Measurements from ENCODE around the gene ACVR1B. TPM values are rescaled to one million over a fixed set of nuclear protein-coding genes. Genes with fewer than 3 reads are reported as not detected.

Gene ACVR1B
- total RNA-seq, 1 experiment from 2014 or later: 14.2 TPM

DNA sequence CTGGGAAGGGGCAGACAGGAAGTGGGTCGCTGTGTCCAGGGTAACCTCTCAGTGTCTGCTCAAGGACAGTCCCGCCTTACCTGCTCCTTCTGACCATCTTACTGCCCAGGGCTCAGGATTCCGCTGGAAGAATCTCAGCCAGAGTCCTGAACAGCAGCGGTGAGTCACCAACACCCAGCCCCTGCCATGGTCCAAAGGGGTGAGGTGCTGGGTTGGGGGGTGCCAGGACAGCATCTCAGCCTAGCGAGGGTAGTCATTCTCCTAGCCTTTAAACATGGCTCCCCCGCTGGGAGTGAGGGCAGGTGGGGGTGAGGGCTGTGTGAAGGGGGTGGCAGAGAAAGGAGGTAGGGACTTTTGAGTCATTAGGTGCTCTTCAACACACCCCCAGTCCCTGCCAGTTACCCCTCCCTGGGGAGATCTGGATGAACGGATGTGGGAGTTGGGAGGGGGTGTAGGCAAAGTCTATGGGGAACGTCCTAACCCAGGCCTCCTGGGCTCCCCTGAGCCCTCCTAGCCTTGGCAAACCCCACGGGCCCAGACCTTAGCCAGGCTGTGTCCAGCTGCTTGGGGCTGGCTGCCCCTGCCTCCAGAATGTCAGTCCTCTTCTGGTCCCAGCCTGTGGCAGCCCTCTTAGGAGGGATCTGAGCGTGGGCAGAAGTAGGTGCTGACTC, 57.7 kb downstream of the ACVR1B start:
- DNase-seq (ENCODE audit: low read depth): no peak
- in situ Hi-C loops (cut with HindIII; ENCODE audit: low pct_unique_long_range_greater_than_20kb, low sequenced_read_pairs): no loop called here

DNA sequence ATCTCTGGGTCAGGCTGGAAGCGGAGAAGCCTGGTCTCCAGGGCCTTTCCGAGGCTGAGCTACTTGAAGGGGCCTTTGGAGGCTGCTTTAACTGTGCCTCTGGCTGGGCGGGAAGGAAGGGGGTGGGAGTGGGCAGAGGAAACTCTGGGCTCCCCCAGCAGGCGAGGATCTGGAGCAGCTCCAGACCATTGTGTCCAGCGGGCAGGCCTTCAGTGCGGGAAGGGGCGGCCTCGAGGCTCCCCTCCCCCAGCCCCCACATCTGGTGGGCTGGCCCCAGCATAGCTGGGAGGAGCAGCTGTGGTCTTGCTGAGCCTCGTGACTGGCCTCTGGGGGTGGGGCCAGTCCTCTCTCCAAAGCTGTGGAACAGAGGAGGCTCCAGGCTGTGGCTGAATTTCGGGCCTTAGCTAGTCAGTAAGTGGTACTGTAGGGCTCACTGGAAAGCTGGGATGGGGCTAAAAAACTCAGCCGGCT, 58.7 kb downstream of the ACVR1B start:
- in situ Hi-C loops (cut with HindIII; ENCODE audit: low pct_unique_long_range_greater_than_20kb, low sequenced_read_pairs): no loop called here
- no peak for DNase-seq (ENCODE audit: low read depth)

DNA sequence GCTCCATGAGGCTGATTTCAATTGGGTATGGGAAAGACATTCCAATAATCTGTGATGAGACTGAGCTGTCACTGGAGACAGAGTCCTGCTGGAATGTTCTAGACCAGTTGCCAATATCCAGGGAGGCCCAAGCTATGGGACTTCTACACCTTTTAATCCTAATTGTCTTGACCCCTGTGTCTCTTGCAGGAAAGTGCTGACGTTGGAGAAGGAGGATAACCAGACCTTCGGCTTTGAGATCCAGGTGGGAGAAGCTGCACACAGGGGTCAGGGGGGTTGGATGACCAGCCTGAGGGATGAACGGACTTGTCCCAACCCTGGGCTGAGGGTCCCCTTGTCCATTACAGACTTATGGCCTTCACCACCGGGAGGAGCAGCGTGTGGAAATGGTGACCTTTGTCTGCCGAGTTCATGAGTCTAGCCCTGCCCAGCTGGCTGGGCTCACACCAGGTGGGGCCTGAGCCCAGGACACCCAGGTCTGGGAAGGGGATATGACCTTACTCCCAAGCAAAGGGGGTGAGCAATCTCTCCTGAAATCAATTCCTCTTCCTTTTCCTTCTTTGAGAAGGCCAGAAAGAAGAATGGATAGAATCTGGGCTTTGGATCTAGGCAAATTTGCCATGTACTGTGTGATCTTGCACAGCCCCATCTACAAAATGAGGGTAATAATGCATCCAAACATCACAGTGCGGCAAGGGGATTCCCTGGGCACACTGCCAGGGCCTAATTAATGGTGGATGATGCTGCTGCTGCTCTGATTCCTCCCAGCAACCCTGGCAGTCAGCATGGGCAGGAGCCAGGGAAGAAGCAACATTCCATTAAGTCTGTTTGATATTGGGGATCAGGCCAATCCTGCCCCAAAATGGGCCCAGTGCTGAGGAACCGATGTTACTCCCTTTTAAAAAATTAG, 59.4 kb downstream of the ACVR1B start:
- DNase-seq (ENCODE audit: low read depth): no peak
- in situ Hi-C loops (cut with HindIII; ENCODE audit: low pct_unique_long_range_greater_than_20kb, low sequenced_read_pairs): no loop called here

DNA sequence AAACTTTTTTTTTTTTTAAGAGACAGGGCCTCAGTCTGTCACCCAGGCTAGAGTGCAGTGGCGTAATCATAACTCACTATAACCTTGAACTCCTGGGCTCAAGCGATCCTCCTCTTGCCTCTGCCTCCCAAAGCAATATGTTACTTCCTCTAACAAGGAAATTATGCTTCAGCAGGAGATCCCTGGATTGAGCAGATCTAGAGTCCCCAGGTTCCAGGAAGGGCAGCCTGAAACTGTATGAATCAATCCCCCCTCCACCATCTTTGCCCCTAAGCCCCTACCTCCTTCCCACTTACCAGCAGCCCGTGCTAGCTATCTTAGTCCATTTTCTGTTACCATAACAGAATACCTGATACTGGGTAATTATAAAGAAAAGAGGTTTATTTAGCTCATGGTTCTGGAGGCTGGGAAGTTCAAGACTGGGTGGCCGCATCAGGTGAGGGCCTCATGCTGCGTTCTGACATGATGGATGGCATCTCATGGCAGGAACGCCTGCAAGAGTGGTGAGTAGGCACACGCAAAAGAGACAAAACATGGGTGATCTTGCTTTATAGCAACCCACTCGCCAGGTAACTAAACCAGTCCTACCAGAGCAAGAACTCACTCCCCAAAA, 60.2 kb downstream of the ACVR1B start:
- DNase-seq (ENCODE audit: low read depth): no peak
- in situ Hi-C loops (cut with HindIII; ENCODE audit: low pct_unique_long_range_greater_than_20kb, low sequenced_read_pairs): no loop called here

DNA sequence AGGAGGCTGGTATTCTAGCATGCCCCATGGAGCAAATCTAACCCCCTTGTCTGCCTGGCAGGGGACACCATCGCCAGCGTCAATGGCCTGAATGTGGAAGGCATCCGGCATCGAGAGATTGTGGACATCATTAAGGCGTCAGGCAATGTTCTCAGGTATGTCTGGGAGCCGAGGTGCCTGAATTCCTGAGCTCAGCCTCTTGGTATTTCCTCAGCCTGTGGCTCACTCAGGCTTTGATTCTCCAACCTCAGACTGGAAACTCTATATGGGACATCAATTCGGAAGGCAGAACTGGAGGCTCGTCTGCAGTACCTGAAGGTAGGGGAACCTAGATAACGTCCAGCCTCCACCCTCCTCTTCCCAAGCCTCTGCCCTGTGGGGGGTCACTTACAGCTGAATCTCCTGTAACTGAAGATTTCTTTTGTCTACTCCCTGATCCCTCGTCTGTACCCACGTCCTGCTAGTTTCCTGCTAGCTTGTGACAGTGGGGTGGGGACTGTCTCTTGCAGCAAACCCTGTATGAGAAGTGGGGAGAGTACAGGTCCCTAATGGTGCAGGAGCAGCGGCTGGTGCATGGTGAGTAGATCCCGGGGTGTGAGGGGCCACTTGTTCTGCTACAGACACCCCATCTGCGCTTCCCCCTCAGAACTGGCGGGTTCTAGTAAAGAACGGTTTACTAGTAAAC, 62.3 kb downstream of the ACVR1B start:
- in situ Hi-C loops (cut with HindIII; ENCODE audit: low pct_unique_long_range_greater_than_20kb, low sequenced_read_pairs): no loop called here

DNA sequence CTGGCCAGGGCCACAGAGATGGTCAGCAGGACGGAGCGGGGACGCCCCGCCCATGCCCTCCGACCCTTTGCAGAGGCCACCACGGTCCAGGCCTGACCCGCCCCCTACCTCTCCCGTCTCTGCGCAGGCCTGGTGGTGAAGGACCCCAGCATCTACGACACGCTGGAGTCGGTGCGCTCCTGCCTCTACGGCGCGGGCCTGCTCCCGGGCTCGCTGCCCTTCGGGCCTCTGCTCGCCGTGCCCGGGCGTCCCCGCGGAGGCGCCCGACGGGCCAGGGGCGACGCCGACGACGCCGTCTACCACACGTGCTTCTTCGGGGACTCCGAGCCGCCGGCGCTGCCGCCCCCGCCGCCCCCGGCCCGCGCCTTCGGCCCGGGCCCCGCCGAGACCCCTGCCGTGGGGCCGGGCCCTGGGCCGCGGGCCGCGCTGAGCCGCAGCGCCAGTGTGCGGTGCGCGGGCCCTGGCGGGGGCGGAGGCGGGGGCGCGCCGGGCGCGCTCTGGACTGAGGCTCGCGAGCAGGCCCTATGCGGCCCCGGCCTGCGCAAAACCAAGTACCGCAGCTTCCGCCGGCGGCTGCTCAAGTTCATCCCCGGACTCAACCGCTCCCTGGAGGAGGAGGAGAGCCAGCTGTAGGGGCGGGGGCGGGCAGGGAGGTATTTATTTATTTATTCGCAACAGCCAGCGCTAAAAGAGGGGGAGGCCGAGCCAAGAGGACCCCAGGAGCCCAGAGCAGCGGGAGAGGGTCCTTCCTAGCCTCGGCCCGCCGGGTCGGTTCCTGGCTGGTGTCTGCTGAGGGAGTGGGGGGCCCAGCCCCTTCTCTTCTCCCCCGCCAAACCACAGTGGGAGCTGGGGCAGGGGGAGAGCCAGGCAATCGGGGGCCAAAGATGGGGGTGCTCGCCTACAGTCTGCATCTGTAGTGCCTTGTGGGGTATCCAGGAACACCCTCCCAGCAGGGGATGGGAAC, 63.4 kb downstream of the ACVR1B start:
- in situ Hi-C loops (cut with HindIII; ENCODE audit: low pct_unique_long_range_greater_than_20kb, low sequenced_read_pairs): no loop called here

More for the DNA sequence above, 62.3 kb downstream of the ACVR1B start:
- no peak for DNase-seq (ENCODE audit: low read depth)

DNA sequence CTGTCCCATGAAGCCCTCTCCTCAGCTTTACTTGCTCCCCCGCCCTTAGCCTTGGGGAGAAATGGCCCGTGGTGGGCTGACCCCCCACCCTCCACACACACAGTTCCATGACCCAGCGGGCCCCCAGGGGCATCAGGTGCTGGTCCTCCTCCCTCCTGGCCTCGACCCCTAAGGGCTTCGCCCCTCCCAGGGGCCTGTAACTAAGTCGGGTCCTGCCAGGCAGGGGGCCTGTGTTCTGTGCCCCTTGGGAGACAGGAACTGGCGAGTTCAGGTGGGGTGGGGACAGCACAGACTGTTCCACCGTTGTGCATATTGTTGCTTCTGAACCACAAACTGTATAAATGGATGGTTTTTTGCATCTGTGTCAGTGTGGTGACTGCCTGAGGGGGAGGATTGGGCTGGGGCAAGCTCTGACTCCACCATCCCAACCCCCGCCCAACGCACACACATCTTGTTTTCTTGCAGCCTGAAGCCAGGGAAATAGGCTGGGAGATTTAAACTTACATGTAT, 64.1 kb downstream of the ACVR1B start:
- in situ Hi-C loops (cut with HindIII; ENCODE audit: low pct_unique_long_range_greater_than_20kb, low sequenced_read_pairs): no loop called here
- DNase-seq (ENCODE audit: low read depth): no peak

More for the DNA sequence above, 63.4 kb downstream of the ACVR1B start:
- DNase-seq (ENCODE audit: low read depth): no peak

DNA sequence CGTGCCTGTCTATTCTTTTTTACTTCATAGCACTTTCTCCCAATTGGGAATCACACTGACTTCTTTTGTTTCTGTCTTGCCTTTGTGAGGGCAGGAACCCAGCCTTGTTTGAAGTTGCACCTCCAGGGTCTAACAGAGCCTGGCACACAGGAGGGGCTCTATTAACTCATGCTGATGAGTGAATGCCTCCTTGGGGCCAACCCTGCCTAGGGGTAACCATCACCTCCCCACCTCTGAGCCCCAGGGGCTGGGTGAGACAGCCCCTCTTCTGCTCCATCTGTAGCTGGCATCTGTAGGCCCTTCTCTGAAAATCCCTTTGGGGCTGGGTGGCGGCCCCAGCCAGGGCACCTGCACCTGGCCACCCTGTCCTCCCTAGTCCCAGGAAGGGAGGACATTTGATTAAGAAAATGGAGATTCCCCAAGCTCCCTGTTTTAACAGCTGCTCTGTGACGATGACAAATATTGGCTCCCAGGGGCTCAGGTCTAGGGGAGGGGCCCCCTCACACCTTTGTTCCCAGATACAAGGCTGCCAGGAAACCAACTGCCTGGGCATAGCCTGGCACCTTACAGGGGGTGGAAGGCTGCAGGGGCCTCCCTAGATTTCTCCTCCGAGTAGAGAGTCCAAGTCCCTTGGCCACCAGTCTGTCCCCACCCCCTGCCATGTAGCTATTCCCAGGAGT, 67.1 kb downstream of the ACVR1B start:
- DNase-seq (ENCODE audit: low read depth): no peak
- in situ Hi-C loops (cut with HindIII; ENCODE audit: low pct_unique_long_range_greater_than_20kb, low sequenced_read_pairs): no loop called here

DNA sequence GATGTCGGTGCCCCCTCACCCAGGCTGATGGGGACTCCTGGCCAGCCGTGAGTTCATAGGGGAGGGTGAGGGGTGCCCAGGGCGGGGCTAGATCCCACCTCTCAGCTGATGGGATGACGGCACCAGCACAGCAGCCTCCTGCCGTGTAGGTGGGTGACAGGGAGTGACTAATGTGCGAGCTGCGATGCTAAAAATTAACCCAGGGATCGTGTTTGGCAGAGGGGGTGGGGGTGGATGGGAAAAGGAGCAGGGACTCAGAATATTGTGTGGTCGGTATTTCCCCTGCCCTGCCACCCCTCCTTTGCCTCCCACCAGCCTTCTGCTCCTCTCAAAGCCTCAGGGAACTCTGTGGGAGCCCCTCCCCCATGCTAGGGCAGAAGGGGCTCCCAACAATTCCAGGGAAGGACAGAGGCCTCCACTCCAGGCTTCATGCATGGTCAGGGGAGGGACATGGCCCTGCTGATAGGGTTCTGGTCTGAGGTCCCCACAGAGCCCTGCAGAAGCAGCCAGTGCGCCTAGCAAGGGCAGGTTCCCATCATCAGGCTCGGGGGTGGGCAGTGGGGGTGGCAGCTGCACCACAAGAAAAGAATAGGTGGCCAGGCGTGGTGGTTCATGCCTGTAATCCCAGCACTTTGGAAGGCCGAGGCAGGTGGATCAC, 67.7 kb downstream of the ACVR1B start:
- DNase-seq (ENCODE audit: low read depth): peak; percentile 70
- in situ Hi-C loops (cut with HindIII; ENCODE audit: low pct_unique_long_range_greater_than_20kb, low sequenced_read_pairs): no loop called here

DNA sequence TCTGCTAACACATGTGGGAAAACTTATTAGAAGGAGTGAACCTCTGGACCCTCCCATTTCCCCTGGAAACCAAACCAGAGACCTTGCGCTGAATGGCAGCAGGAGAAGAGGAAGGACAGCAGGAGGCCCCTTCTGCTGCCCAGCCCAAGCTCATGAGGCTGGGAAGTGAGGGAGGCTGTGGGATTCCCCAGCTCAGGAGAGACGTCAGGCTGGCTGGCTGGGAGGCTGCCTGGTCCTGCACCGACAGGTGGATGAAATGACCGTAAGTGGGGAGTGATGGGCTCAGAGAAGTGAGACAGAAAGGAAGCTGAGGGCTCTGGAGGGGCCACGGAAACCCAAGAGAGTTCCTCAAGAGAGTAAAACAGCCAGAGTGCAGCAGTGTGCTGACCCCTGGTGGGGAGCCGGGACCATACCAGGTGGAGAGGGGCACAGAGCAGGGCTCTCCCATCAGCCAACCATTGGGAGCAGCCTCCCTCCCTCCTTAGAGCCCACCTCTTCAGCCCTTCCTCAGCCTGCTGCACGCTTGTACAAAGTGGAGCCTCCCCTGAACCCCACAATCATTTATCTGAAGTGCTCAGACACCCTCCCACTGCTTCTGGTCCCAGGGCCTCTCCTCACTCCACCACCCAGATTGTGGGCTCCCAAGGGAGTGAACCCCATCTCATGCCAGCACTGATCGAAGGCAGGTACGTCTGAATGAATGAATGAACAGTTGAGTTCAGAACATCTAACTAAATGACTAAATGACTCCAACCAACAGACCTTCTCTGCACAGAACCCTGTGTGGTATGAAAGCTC, 69.2 kb downstream of the ACVR1B start:
- in situ Hi-C loops (cut with HindIII; ENCODE audit: low pct_unique_long_range_greater_than_20kb, low sequenced_read_pairs): loop anchor here (5.0 kb wide), 1 partner anchor 72 kb away; no protein-coding TSS in a partner anchor
- peak; percentile 53 for DNase-seq (ENCODE audit: low read depth)

DNA sequence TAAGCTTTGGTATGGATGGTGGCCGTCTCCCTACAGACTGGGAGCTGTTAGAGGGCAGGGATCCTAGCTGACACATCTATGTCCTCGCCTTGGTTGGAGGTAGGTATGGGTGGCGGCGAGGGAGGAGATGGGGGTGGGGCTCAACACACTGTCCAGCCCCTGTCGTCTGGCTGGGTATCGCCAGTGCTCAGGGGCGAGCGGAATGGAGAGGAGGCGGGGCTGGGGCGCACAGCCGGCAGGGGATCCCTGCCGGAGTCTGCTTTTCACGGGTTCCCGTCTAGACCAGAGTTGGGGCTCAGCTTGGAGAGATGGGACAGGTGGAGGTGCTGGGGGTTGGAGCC, 71.3 kb downstream of the ACVR1B start:
- in situ Hi-C loops (cut with HindIII; ENCODE audit: low pct_unique_long_range_greater_than_20kb, low sequenced_read_pairs): loop anchor here (5.0 kb wide), 1 partner anchor 69 kb away; no protein-coding TSS in a partner anchor
- DNase-seq (ENCODE audit: low read depth): peak; percentile 90

DNA sequence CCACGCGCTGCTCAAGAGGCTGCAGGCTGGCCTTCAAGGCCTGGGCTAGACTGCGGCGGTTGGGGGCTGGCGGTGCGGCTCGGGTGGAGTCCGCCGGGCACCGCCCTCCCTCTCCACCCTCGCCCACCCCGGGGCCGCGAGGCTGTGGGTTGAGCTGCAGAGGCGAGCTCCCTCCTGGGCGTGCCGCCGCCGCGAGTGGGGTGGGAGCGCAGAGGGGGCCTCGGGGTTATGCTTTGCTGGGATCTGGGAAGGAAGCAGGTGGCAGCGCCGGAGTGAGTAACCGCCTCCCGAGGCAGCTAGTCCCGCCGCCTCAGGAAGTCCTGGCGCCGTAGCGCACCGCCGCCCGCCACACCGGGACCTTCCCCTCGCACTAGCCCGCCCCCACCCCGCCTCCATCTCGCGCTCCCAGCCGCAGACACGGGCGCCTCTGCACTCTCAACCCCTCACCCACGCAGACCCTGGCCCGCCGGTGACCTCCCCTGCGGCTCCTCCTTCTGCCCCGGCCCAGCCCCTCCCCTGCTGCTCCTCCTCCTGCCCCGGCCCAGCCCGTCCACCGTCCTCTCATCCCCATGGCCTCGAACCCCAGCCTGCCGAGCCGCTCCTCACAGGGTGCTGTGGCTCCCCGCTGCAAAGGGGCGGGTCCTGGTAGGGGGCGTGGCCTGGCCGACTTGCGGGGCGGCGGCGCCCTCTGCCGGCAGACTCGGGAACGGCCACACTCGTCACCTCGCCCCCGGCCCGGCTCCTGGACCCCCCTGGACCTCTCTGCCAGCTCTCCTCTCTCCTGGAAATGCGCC, 71.9 kb downstream of the ACVR1B start:
- DNase-seq (ENCODE audit: low read depth): peak; percentile 92
- in situ Hi-C loops (cut with HindIII; ENCODE audit: low pct_unique_long_range_greater_than_20kb, low sequenced_read_pairs): loop anchor here (5.0 kb wide), 1 partner anchor 69 kb away; no protein-coding TSS in a partner anchor

DNA sequence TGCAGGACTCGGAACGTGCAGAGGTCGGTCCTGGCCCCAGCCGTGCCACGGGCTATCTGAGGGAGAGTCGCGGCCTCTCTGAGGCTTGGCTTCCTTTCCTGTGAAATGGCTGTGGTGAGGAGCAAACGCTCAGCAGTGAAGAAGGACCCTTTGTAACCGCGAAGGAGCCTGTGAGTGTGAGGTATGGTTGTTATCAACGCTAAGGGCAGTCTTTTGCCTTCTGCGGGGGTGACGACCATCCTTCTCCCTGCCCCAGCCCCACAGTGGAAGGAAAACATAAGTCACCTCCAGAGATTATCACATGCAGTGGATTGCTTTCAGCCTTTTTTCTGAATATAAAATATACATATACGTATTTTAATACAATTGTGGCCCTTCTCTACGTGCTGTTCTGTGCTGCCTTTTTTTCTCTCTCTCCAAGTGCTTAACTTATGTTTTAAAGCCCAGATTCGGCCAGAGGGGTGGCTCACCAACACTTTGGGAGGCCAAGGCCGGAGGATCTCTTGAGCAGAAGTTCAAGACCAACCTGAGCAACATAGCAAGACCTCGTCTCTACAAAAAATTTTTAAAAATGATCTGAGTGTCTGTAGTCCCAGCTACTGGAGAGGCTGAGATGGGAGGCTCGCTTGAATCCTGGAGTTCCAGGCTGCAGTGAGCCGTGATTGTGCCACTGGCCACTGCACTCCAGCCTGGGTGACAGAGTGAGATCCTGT, 72.6 kb downstream of the ACVR1B start:
- DNase-seq (ENCODE audit: low read depth): no peak
- in situ Hi-C loops (cut with HindIII; ENCODE audit: low pct_unique_long_range_greater_than_20kb, low sequenced_read_pairs): loop anchor here (5.0 kb wide), 1 partner anchor 68 kb away; no protein-coding TSS in a partner anchor

DNA sequence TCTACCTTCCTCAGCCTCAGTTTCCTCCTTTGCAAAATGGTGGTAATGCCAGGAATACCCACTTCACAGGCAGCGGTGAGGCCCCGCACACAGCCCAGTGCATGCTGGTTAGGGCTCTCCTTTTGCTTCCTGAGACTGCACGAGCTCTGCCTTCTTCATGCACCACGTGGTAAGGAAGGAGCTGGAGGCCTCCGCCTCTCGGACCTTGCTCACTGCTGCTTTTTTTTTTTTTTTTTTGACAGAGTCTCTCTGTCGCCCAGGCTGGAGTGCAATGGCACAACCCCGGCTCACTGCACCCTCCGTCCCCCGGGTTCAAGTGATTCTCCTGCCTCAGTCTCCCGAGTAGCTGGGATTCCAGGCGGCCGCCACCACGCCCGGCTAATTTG, 73.3 kb downstream of the ACVR1B start:
- peak; percentile 89 for DNase-seq (ENCODE audit: low read depth)
- in situ Hi-C loops (cut with HindIII; ENCODE audit: low pct_unique_long_range_greater_than_20kb, low sequenced_read_pairs): loop anchor here (5.0 kb wide), 1 partner anchor 67 kb away; no protein-coding TSS in a partner anchor

Data from Caki2 (cell line).